K562 (cell line): ENCODE results near the gene SV2C. TPM values are rescaled to one million over a fixed set of nuclear protein-coding genes. Genes with fewer than 3 reads are reported as not detected.

ENCODE experiments used
- ATAC-seq: fragments of 200-7000 bp; cut with Tn5 transposase; 3 replicates; pipeline ENCODE4 v1.9.1; 2020; ENCODE audit warnings: moderate library complexity
- BruUV-seq: library from RNA; stranded (reverse); fragments of 400-500 nt; replicated peaks from 2 replicates; lab custom pipeline; 2021; lab: Mats Ljungman, UMichigan
- CTCF ChIA-PET: fragments of 300-600 bp; formaldehyde crosslinking; extraction: SDS; loops from one replicate; lab custom pipeline; 2021; ENCODE audit warnings: low intra/inter-chr PET ratio; lab: Yijun Ruan, JAX
- POLR2A ChIA-PET: fragments of 300-600, 350-650 bp; sonication (Branson Sonifier 250); formaldehyde crosslinking; extraction: SDS; loops from one replicate; lab custom pipeline; 2021; ENCODE audit warnings: antibody characterized with exemption, inconsistent platforms; lab: Yijun Ruan, JAX
- DNase-seq, 4 experiments: peaks; one replicate each; pipeline versions ENCODE4 v3.0.0 to v3.0.0-alpha.2; 2011 to 2018; ENCODE audit warnings: low spot score in 3 of 4, mixed read lengths in 3 of 4; ENCODE audit errors: extremely low read depth in 1 of 4
- FAIRE-seq: peaks from 2 replicates; lab custom pipeline; 2011; peaks lifted over from hg19 to GRCh38; lab: Jason Lieb, UNC
- H2AFZ ChIP-seq: 2 replicates; pipeline ENCODE4 v1.6.0; 2011; ENCODE audit warnings: low read depth, low read length, control low read depth, inconsistent platforms
- H3K27ac ChIP-seq: fragments of 200-600 bp; 3 replicates; pipeline ENCODE4 v1.8.0; 2011; ENCODE audit warnings: low read depth, mild to moderate bottlenecking, control low read depth, inconsistent platforms, low read length, moderate library complexity, mixed read lengths; ENCODE audit errors: extremely low read depth
- H3K27me3 ChIP-seq, 2 experiments: fragments of 300-600 bp in 1 of 2; 2 replicates in 1 of 2; 3 replicates in 1 of 2; pipeline versions ENCODE4 v1.6.0 to v1.8.0; 2011; ENCODE audit warnings: inconsistent platforms in 2 of 2, low read length in 2 of 2, mild to moderate bottlenecking in 1 of 2, mixed read lengths in 1 of 2, moderate library complexity in 1 of 2; ENCODE audit not compliant: control insufficient read depth in 2 of 2, insufficient read depth in 2 of 2
- H3K36me3 ChIP-seq: fragments of 300-600 bp; 3 replicates; pipeline ENCODE4 v1.8.0; 2011; ENCODE audit warnings: mild to moderate bottlenecking, low read length, inconsistent platforms; ENCODE audit not compliant: control insufficient read depth, insufficient read depth
- H3K4me1 ChIP-seq, 2 experiments: fragments of 200-600 bp in 1 of 2; replicated peaks in 1 of 2; 2 replicates in 1 of 2; 3 replicates in 1 of 2; pipeline versions ENCODE4 v1.5.1 to v1.8.0; 2011; ENCODE audit warnings: inconsistent platforms in 2 of 2, low read length in 2 of 2, mild to moderate bottlenecking in 1 of 2, mixed read lengths in 1 of 2, moderate library complexity in 1 of 2; ENCODE audit not compliant: control insufficient read depth in 2 of 2, insufficient read depth in 2 of 2
- H3K4me2 ChIP-seq: 2 replicates; pipeline ENCODE4 v1.6.1; 2011; ENCODE audit warnings: low read length, control low read depth, inconsistent platforms, mixed read lengths; ENCODE audit not compliant: insufficient read depth
- H3K4me3 ChIP-seq: fragments of 200-600 bp; sonication (generic), shearing (Covaris generic); 2 replicates; pipeline ENCODE4 v1.5.1; 2016; ENCODE audit warnings: control low read depth, inconsistent platforms
- H3K79me2 ChIP-seq: fragments of 200-600 bp; 3 replicates; pipeline ENCODE4 v1.8.0; 2011; ENCODE audit warnings: low read length, inconsistent platforms; ENCODE audit not compliant: control insufficient read depth, insufficient read depth
- H3K9ac ChIP-seq, 2 experiments: 2 replicates each; pipeline versions ENCODE4 v1.6.0 to v1.6.1; 2011; ENCODE audit warnings: low read depth in 2 of 2, low read length in 2 of 2, control low read depth in 1 of 2, inconsistent platforms in 1 of 2, mild to moderate bottlenecking in 1 of 2, mixed read lengths in 1 of 2; ENCODE audit not compliant: insufficient read depth in 1 of 2
- H3K9me1 ChIP-seq: one replicate; pipeline ENCODE4 v1.6.0; 2011; ENCODE audit warnings: inconsistent platforms, mild to moderate bottlenecking, low read length, moderate library complexity; ENCODE audit not compliant: control insufficient read depth, insufficient read depth
- H3K9me3 ChIP-seq: replicated peaks from 2 replicates; pipeline ENCODE4 v1.5.1; 2011; ENCODE audit warnings: low read depth, low read length, inconsistent platforms; ENCODE audit not compliant: control insufficient read depth, insufficient read depth
- H4K20me1 ChIP-seq: replicated peaks from 2 replicates; pipeline ENCODE4 v1.6.1; 2011; ENCODE audit warnings: low read length, inconsistent platforms, mixed read lengths; ENCODE audit not compliant: control insufficient read depth, insufficient read depth
- CBX1 ChIP-seq: sonication (generic); IDR thresholded peaks from 2 replicates; pipeline ENCODE4 v1.6.1; 2016; ENCODE audit warnings: antibody characterized with exemption, low read depth, mild to moderate bottlenecking
- DIDO1 ChIP-seq: fragments of 450-650 bp; IDR thresholded peaks from 2 replicates; pipeline ENCODE4 v1.6.1; 2016; ENCODE audit warnings: low read depth, missing biosample characterization, missing genetic modification characterization
- PCBP1 ChIP-seq: fragments of 200-400 bp; formaldehyde crosslinking; IDR thresholded peaks from 2 replicates; pipeline ENCODE4 v1.6.1; 2018; ENCODE audit warnings: mild to moderate bottlenecking, low read depth, low read length; ENCODE audit not compliant: poor library complexity, severe bottlenecking
- POLR2A ChIP-seq: fragments of 450-650 bp; conservative IDR thresholded peaks from 2 replicates; pipeline ENCODE4 v1.6.1; 2016
- PTBP1 ChIP-seq: fragments of 200-400 bp; formaldehyde crosslinking; IDR thresholded peaks from 2 replicates; pipeline ENCODE4 v1.6.1; 2017; ENCODE audit warnings: low read depth, low read length
- U2AF1 ChIP-seq: fragments of 200-400 bp; formaldehyde crosslinking; optimal IDR thresholded peaks from 2 replicates; pipeline ENCODE3; 2017; ENCODE audit warnings: mild to moderate bottlenecking, low read depth, low read length, moderate library complexity
- ZNF436 ChIP-seq: fragments of 250-450, 450-650 bp; sonication (Bioruptor Pico); formaldehyde crosslinking; IDR thresholded peaks from 2 replicates; pipeline ENCODE4 v1.7.0; 2020; ENCODE audit warnings: mild to moderate bottlenecking
- WGBS: fragments of 100-300 bp; shearing (Covaris generic); methylation state at CpG from one replicate; pipeline ENCODE4 v1.1.6; 2016; ENCODE audit warnings: low coverage, mixed read lengths; ENCODE audit not compliant: insufficient coverage; ENCODE audit errors: missing lambda C conversion rate; 5-methylcytosine and 5-hydroxymethylcytosine counted together
- in situ Hi-C: fragments of 300-500 bp; cut with MboI; formaldehyde crosslinking; loops from 4 replicates; pipeline ENCODE4 v1.15.0; 2018; ENCODE audit warnings: inconsistent platforms, mixed read lengths
- intact Hi-C: fragments of 100-400 bp; cut with micrococcal nuclease; formaldehyde crosslinking; loops from 2 replicates; pipeline ENCODE4 v1.14.2; 2022
- polyA plus RNA-seq, 8 experiments: library from polyadenylated mRNA; depleted of rRNA in 4 of 8; stranded (reverse) in 5 of 8; unstranded in 3 of 8; fragments of >200 nt; fragmentation: Nextera tagmentation in 2 of 8; fragmentation: Illumina TruSeq in 1 of 8; extraction: Ambion mirVana in 2 of 8; extraction: Trizol in 1 of 8; gene quantifications; 2 replicates each; pipeline versions ENCODE4 v1.2.1 to v1.2.3, GENCODE V29; 2011 to 2014; ENCODE audit warnings: inconsistent platforms in 1 of 8, missing spikeins in 1 of 8
- total RNA-seq, 7 experiments: library from RNA; depleted of rRNA in 6 of 7; stranded (reverse); fragments of >200 nt in 6 of 7; fragmentation: Illumina TruSeq in 2 of 7; extraction: Trizol in 2 of 7; gene quantifications; 2 replicates each; pipeline versions ENCODE4 v1.2.1 to v1.2.3, GENCODE V29; 2011 to 2021; ENCODE audit warnings: low replicate concordance in 1 of 7
- TF ChIP-seq, protein P1 (sequence below): sonication (generic); formaldehyde crosslinking; IDR thresholded peaks from 2 replicates; pipeline ENCODE4 v1.8.1; 2023; ENCODE audit warnings: mild to moderate bottlenecking, missing genetic modification reagents

The SV2C gene
- total and polyA plus RNA-seq, 9 of the 15 experiments (the other 6 are each of a cell fraction or from before 2014, with no cell fraction given), result 0.05 TPM; not detected in 8

DNA sequence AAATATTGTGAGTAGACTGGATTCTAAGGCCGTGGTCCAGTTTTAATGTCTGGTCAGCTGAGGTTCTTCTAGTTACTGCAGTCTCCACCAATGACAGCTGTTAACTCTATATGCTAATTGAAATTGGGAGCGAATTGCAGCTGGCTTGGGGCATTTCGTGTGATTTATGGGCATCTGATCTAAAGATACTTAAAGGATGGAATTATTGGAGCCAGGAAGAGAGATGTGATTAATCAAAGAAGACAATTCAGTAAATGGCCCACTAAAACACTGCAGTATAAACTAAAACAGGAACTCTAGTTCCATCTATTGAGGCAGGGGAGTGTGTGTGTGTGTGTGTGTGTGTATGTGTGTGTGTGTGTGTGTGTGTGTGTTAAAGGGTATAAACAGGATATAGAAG, 162.4 kb downstream of the SV2C start:
- no peak for ATAC-seq
- no peak overlapping the region for H3K27ac ChIP-seq
- H3K4me2 ChIP-seq, result no peak overlapping the region
- intact Hi-C loops (no loop called here), in situ Hi-C loops (no loop called here)
- no TSS peak for BruUV-seq
- FAIRE-seq, result no peak
- 0% methylated on average over 3 of the region's 3 CpGs for WGBS
- H4K20me1 ChIP-seq, result no peaks in the 10 kb centered on the region
- POLR2A ChIA-PET, result interaction anchor here (0.8 kb wide), 1 partner anchor 10 kb away, joined by 3 read pairs; no protein-coding TSS in a partner anchor
- no peak overlapping the region for H2AFZ ChIP-seq
- no peak overlapping the region for H3K9ac ChIP-seq
- no peak overlapping the region for H3K4me3 ChIP-seq
- no peaks in the 10 kb centered on the region for H3K9me1 ChIP-seq
- no peaks in the 10 kb centered on the region for H3K79me2 ChIP-seq
- no peaks in the 10 kb centered on the region for H3K9me3 ChIP-seq
- no peaks in the 10 kb centered on the region for H3K36me3 ChIP-seq
- peaks cover 0 to 20% of the 10 kb centered on the region in 2 experiments; a peak in 3 of 5 replicates for H3K27me3 ChIP-seq
- H3K4me1 ChIP-seq, result no peaks in the 10 kb centered on the region
- no peak for TF ChIP-seq PCBP1
- TF ChIP-seq DIDO1, result no peak
- no peak for TF ChIP-seq POLR2A
- no peak for TF ChIP-seq CBX1
- no peak for TF ChIP-seq ZNF436
- no peak for TF ChIP-seq PTBP1
- TF ChIP-seq, protein P1, sequence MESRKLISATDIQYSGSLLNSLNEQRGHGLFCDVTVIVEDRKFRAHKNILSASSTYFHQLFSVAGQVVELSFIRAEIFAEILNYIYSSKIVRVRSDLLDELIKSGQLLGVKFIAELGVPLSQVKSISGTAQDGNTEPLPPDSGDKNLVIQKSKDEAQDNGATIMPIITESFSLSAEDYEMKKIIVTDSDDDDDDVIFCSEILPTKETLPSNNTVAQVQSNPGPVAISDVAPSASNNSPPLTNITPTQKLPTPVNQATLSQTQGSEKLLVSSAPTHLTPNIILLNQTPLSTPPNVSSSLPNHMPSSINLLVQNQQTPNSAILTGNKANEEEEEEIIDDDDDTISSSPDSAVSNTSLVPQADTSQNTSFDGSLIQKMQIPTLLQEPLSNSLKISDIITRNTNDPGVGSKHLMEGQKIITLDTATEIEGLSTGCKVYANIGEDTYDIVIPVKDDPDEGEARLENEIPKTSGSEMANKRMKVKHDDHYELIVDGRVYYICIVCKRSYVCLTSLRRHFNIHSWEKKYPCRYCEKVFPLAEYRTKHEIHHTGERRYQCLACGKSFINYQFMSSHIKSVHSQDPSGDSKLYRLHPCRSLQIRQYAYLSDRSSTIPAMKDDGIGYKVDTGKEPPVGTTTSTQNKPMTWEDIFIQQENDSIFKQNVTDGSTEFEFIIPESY (CRISPR knock-in tag), result no peak
- no peak for TF ChIP-seq U2AF1
- TF ChIP-seq, all 486 proteins: peak for 0
- DNase-seq, result no peak
- CTCF ChIA-PET, result no interaction called here
